ENCODE results near the gene EXOC4.

EXOC4 gene

GRCh38 chr7:133431134-133431724, 178.4 kb downstream of the EXOC4 start (continued):
- TF ChIP-seq PRDM2 (tag by site-specific recombination; IDR thresholded peaks at IDR 0.05; ENCODE audit: borderline replicate concordance) (no peak), TRIM28 (IDR thresholded peaks at IDR 0.05; ENCODE audit: borderline replicate concordance, low read length) (no peak), ZNF585B (tag by site-specific recombination; IDR thresholded peaks at IDR 0.05) (no peak), ZBTB10 (tag by site-specific recombination; IDR thresholded peaks at IDR 0.05) (no peak), PRDM6 (tag by site-specific recombination; IDR thresholded peaks at IDR 0.05) (peak; percentile 87), PRDM10 (tag by site-specific recombination; IDR thresholded peaks at IDR 0.05) (0 out of 2 replicates have a peak, but pooled peaks have one; percentile 33)

- H3K36me3 ChIP-seq (ENCODE audit: control insufficient read depth in 2 of 2, insufficient read depth in 1 of 2, low read length in 2 of 2) = no peaks in the 10 kb centered on the region
- no peak overlapping the region for H3K27ac ChIP-seq (ENCODE audit: extremely low read depth, low read depth, low read length)
- POLR2A ChIA-PET = no interaction called here
- CTCF ChIA-PET = interaction anchor here (0.6 to 1.4 kb wide), 7 partner anchors 9 to 856 kb away, joined by 3 to 4 read pairs (median 3); no protein-coding TSS in a partner anchor
- peaks cover 15% of the 10 kb centered on the region for H3K4me1 ChIP-seq (ENCODE audit: control insufficient read depth, insufficient read depth, low read length)
- 0 out of 2 replicates have a peak, but pooled peaks have one; percentile 26 for TF ChIP-seq RBAK (tag by site-specific recombination; IDR thresholded peaks at IDR 0.05)
- no peak for TF ChIP-seq SALL2 (tag by site-specific recombination; IDR thresholded peaks at IDR 0.05; ENCODE audit: borderline replicate concordance)
- H3K4me3 ChIP-seq (ENCODE audit: low read depth, low read length) = no peak overlapping the region
- H3K9me3 ChIP-seq (ENCODE audit: control insufficient read depth, insufficient read depth, low read depth, low read length) = no peaks in the 10 kb centered on the region
Measured at GRCh38 chr7:133433165-133433812, 180.4 kb downstream of the EXOC4 start.
